Fibroblast of pulmonary artery (primary cell): Measurements from ENCODE around the gene ITGB7.
A peak's percentile ranks its signal among the peaks of the same experiment; 100 is the strongest.

Source experiments
- DNase-seq: peaks from one replicate; pipeline ENCODE4 v3.0.0-alpha.2; 2010; ENCODE audit warnings: low read depth
- H3K4me3 ChIP-seq: replicated peaks from 2 replicates; pipeline ENCODE4 v1.5.1; 2011; ENCODE audit warnings: low read depth, mild to moderate bottlenecking, control low read depth, low read length, moderate library complexity
- CTCF ChIP-seq: IDR thresholded peaks from 2 replicates; pipeline ENCODE4 v1.5.1; 2011; ENCODE audit warnings: mild to moderate bottlenecking, control low read depth, low read length, inconsistent platforms; ENCODE audit errors: missing control alignments

The ITGB7 gene

GRCh38 chr12:53191096-53191884 lies 15.8 kb downstream of the ITGB7 start:
- TF ChIP-seq CTCF: no peak
- H3K4me3 ChIP-seq: no peak overlapping the region
- no peak for DNase-seq

DNA sequence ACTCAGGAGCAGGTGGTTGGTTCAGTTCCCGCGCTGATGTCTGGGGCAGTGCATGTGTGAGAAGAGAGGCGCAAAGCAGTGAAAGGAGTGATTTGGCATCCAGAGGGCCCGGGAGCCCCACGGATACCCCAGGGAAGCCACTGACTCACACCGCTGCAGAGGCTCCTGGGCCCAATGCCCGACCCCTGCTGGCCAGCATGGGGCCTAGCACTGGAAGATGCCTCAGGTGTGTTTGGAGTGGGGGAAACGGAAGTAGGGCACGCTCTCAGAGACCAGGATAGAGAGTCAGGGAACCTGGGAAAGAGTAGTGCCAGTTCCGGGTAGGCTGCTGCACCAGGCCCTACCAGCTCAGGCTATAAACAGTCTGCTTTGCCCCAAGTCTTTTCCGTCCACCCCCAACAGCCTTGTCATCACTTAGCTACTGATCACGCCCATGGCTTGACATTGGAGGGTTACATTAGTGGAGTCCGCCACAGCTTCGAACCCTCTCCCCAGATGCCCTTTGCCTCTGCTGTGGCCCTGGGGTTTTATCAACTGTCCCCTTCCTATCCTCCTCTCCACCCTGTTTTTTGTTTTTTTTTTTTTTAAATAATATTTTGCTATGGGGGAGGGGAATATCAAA lies 16.8 kb downstream of the ITGB7 start:
- no peak overlapping the region for H3K4me3 ChIP-seq
- TF ChIP-seq CTCF: peak; percentile 95
- peak; percentile 59 for DNase-seq

DNA sequence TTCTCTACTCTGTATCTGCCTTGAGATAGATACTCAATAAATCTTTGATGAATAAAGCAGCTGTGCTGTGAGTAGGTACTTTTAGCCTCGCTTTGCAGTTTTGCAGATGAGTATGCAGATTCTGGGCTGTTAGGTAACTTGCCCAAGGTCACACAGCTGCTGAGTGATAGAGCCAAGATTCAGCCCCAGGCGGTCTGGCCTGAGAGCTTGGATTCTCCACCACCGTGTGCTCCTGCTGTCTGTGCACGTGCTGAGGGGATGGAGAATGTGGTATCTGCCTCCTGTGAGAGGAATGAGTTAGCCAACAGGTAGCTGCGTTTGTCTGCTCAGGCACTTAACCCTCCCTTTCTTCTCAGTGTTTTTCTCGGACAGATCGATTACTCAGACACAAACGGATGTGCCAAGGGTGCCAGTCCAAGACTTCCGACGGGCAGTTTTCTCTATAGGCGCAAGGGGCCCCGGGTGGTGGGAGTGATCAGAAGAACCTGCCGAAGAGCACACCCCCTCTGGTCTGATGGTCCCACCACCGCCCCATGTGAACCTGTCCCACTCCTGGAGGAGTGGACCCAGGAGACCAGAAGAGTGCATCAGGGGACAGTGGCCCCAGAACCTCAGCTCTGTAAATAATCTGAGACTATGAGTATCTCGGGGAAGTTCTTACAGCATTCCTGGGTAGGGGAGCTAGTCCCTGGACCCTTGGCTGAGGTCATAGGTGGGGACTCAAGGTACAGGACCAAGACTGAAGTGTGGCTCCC lies 19.7 kb downstream of the ITGB7 start:
- TF ChIP-seq CTCF: no peak

GRCh38 chr12:53186745-53187144 lies 20.3 kb downstream of the ITGB7 start:
- TF ChIP-seq CTCF: no peak
- H3K4me3 ChIP-seq: no peak overlapping the region
- DNase-seq: no peak

More for the DNA sequence above, 19.7 kb downstream of the ITGB7 start:
- H3K4me3 ChIP-seq: no peak overlapping the region
- DNase-seq: no peak

GRCh38 chr12:53185582-53186153 lies 21.4 kb downstream of the ITGB7 start:
- TF ChIP-seq CTCF: no peak
- no peak overlapping the region for H3K4me3 ChIP-seq
- no peak for DNase-seq

DNA sequence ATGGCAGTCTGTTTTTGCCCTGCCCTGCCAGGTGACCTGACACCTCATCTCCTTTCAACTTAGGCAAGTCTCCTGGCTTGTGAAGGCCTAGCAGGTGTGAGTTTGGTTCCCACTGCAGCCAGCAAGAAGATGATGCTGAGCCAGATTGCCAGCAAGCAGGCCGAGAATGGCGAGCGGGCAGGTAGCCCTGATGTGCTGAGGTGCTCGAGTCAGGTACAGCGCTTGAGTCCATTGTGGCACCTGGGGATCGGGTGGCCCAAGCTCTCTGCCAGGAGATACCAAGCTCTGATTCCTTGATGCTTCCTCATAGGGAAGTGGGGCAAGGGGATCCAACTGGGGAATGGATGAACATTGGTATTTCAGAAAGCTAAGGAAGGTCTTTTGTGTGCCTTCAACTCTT lies 22.2 kb downstream of the ITGB7 start:
- DNase-seq: no peak
- TF ChIP-seq CTCF: no peak
- no peak overlapping the region for H3K4me3 ChIP-seq
